ENCODE data around the gene LRRC8A.

The LRRC8A gene

DNA sequence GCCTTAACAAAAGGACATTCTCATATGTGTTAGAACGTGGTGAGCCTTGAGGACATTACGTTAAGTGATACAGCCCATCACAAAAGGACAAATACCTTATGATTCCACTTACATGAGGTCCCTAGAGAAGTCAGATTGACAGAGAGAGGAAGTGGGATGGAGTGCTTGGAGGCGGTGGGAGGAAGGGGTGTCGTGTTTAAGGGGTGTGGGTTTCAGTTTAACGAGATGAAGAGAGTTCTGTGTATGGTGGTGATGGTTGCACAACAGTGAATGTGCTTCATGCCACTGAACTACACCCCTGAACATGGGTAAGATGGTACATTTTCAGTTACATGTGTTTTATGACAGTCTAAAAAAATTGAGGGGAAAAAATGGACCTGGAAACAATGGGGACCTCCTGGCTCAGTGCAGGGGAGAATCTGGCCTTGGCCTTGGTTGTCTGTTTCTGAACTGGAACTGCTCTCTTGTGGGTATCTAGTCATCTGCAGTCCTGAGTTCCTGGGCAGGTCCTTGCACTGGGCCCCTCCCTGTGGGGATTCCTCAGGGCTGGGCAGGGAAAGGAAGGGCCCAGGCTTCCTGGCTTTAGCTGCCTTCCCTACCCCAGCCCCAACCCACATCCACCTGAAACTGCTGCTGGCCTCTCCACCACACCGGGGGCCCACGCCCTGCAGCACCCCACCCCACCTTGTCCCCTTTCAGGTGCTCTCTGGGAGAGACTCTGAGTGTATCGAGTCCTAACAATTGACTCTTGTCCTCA, 17.8 kb downstream of the LRRC8A start:
- in situ Hi-C loops (cut with MboI; ENCODE audit: low sequenced_read_pairs) = no loop called here

DNA sequence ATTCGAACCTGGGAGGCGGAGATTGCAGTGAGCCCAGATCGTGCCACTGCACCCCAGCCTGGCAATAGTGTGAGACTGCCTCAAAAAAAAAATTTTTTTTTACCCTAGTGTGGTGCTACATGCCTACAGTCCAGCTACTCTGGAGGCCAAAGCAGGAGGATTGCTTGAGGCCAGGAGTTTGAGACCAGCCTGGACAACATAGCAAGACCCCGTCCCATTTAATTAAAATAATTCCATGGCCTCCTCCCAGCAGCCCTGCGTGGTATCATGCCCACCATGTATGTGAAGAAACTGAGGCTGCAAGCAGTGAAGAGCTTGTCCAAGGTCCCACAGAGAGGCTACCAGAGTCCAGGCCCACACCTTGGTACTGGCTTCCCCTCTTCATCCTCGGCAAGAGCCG, 19.4 kb downstream of the LRRC8A start:
- in situ Hi-C loops (cut with MboI; ENCODE audit: low sequenced_read_pairs) = no loop called here

DNA sequence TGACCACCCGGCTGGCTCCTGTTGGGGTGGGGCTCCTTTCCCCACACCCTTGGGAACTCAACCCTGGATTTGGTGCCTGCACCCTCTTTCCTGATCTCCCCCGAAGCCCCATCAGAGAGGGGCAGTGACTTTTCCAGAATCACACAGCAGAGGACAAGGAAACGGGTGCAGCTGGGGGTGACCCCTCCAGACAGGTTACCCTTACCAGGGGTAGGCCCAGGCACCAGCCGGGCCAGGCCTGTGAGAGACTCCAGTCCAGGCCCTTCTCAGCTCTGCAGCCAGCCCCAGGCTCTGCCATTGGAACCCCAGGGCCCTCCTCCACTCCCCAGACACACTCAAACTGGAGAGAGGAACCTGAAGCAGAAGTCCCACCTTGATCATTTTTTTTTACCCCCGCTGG, 19.9 kb downstream of the LRRC8A start:
- in situ Hi-C loops (cut with MboI; ENCODE audit: low sequenced_read_pairs) = no loop called here

DNA sequence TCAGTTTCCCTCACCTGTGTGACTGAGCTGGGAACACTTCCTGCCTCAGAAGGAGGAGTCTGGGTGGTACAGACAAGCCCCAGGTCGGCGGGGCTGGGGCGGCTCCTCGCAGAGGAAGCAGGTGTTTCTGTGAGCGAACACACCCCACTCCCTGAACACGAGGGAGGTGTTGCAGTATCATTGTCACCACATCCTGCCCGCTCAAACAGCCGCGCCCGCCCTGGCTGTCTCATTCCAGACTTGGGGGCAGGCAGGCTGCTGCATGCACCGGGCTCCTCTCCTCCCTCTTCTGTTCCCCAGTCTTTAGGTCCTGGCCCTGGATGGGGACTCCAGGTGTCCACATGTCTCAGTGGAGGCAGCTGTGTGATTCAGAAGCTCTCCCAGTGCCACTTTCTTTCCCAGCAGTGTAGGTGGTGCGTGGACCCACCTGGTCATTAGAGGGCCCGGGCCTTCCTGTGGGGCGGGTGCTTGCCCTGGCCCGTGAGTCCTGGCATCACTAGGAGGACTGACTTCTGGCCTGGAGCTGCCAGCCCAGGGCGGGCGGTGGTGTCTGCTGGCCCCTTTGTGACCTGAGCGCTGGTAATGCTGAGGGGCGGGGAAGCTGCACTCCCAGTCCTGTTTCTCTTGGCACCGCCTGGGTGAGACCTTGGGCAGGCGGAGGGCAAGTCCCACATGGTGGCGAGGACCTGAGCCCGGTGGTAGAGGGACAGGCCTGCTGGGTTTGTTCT, 20.6 kb downstream of the LRRC8A start:
- in situ Hi-C loops (cut with MboI; ENCODE audit: low sequenced_read_pairs) = no loop called here

DNA sequence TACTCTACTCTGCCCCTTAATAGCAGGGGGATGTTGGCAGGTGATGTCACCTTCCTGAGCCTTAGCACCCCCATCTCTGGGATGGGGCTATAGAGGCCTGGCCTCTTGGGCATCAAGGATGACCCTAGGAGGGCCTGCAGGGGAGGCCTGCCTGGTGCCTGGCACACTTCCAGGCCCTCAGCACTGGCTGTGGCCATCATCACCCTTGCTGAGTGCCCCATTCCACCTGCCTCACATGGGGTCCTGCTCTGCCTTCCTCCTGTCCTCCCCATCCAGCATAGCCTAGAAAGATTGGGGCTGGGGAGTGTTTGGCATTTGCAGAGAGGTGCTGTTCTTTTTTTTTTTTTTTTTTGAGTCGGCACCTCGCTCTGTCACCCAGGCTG, 21.1 kb downstream of the LRRC8A start:
- in situ Hi-C loops (cut with MboI; ENCODE audit: low sequenced_read_pairs) = no loop called here

DNA sequence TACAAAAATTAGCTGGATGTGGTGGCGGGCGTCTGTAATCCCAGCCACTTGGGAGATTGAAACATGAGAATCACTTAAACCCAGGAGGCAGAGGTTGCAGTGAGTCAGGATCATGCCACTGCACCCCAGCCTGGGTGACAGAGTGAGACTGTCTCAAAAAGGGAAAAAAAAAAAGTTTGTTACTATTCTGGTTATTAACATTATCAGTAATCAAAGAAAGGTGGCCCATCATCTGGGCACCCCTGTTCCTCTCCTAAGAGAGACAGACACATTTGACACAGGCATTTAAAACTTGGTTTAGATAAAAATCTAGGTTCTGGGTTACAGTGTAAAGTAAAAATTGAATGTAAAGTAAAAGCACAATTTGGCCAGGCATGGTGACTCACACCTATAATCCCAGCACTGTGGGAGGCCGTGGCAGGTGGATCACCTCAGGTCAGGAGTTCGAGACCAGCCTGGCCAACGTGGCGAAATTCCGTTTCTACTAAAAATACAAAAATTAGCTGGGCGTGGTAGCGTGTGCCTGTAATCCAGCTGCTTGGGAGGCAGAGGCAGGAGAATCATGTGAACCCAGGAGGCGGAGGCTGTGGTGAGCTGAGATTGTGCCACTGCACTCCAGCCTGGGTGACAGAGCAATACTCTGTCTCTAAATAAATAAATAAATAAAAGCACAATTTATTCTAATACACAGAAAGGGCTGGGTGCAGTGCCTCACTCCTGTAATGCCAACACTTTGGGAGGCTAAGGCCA, 22.1 kb downstream of the LRRC8A start:
- in situ Hi-C loops (cut with MboI; ENCODE audit: low sequenced_read_pairs) = no loop called here

DNA sequence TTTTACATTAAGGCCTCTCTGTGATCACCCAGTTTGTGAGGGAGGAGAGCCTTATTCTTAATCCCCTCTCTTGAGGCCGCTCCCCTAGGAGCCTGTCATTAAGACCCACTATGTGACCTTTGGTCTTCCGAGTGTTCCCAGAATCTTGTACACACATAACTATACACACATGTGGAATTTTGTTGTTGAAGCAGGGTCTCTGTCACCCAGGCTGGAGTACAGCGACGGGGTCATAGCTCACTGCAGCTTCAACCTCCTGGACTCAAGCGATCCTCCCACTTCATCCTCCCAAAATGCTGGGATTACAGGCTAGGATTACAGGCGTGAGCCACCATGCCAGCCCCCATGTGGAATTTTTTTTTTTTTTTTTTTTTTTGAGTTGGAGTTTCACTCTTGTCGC, 24.0 kb downstream of the LRRC8A start:
- in situ Hi-C loops (cut with MboI; ENCODE audit: low sequenced_read_pairs) = no loop called here

DNA sequence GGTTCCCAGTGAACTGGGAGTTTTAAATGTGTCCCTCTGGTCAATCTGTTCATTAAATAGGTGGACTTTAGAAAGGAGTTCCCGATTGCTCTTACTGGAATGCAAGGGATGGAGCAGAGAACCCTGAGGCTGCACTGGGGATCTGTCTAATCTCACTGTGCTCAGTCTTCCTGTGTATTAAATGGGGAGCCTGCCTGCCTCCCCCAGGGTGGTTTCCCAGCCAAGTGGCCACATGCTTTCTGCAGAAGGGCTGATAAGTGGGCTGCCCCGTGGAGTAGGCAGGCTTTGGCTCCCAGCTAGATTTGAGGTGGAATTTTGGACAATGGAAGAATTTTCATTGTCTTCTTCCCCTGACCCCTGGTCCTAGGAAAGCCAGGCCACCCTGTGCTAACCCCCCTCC, 24.8 kb downstream of the LRRC8A start:
- in situ Hi-C loops (cut with MboI; ENCODE audit: low sequenced_read_pairs) = no loop called here

DNA sequence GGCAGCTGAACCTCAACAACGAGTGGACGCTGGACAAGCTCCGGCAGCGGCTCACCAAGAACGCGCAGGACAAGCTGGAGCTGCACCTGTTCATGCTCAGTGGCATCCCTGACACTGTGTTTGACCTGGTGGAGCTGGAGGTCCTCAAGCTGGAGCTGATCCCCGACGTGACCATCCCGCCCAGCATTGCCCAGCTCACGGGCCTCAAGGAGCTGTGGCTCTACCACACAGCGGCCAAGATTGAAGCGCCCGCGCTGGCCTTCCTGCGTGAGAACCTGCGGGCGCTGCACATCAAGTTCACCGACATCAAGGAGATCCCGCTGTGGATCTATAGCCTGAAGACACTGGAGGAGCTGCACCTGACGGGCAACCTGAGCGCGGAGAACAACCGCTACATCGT, 26.4 kb downstream of the LRRC8A start:
- in situ Hi-C loops (cut with MboI; ENCODE audit: low sequenced_read_pairs) = no loop called here

DNA sequence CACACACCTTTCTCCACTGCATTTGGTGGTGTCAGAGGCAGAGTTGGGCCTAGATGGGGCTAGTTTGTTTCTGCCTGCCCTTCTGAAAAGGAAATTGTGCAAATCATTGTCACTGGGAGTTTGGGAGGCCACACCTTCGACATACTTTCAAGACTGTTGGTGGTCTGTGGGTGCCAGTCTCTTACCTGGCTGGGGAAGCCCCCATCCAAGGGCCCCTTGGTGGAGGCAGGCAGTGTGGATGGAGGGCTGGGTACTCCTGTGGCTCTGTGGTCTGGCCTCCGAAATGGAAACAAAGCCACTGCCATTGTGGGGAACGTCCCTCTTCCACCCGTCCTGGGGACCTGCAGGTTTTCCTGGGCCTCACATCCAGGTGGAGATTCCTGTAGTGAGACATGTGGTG, 27.9 kb downstream of the LRRC8A start:
- in situ Hi-C loops (cut with MboI; ENCODE audit: low sequenced_read_pairs) = no loop called here

DNA sequence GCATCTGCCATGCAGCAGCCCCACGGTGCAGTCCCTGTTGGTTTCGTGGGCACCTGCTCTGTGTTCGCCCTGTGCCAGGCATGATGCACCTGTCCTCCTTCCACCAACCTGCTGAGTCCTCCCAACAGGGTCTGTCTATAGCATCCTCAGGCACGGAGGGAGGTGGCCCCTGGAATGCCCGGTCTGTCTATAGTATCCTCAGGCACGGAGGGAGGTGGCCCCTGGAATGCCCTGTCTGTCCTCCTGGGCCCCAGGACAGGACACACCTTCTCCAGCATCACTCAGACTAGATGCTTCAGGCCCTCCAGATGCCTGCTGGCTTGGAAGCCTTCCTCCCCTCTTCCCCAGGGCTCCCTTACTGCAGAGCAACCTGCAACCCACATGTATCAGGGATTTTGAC, 29.0 kb downstream of the LRRC8A start:
- in situ Hi-C loops (cut with MboI; ENCODE audit: low sequenced_read_pairs) = no loop called here

DNA sequence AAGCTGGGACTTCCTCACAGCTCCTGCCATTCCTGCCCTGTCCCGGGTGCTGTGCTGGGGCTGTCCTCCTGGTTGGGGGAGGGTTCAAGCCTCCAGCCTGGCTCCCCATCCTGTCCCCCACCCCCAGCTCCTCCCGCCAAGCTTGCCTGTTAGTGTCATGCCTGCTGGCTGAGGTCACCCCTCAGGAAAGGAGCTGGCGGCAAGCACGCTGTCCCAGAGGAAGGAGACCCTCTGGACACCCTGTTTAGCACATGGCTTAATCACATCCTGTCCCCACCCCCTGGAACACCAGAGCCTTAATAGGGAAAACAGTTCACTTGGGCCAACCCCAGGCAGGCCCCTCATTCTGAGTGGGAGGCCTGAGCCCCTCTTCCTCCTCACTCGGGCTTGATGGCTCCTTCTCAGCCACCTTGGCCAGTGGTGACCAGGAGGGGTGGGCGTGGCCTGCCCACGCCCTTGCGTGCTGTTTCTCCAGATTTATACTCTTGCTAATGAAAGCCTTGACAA, 29.6 kb downstream of the LRRC8A start:
- in situ Hi-C loops (cut with MboI; ENCODE audit: low sequenced_read_pairs) = no loop called here

DNA sequence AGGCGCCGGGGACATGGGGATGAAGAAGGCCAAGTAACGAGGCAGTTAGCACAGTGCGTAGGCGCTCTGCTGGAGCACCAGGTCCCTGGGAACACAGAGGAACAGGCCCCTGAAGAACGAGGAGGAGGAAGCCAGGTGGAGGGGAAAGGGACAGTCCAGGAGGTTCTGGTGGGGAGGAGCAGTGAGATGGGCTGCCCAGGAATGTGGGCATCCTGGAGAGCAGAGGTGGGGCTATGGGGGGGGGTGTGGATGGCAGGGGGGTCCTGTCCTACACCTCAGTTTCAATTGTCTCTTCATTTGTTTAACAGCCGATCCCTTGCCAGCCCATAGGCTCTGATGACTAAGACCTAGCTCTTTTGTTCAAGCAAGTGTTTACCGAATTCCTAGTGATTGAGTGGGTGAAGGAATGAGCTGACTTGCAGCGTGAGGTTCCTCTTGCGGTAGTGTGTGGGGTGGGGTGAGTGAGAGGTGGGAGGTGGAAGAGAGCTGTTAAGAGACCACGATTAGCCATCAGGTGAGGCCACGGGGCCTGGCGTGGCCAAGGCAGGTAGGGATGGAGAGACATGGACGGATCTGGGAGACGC, 30.4 kb downstream of the LRRC8A start:
- in situ Hi-C loops (cut with MboI; ENCODE audit: low sequenced_read_pairs) = no loop called here

DNA sequence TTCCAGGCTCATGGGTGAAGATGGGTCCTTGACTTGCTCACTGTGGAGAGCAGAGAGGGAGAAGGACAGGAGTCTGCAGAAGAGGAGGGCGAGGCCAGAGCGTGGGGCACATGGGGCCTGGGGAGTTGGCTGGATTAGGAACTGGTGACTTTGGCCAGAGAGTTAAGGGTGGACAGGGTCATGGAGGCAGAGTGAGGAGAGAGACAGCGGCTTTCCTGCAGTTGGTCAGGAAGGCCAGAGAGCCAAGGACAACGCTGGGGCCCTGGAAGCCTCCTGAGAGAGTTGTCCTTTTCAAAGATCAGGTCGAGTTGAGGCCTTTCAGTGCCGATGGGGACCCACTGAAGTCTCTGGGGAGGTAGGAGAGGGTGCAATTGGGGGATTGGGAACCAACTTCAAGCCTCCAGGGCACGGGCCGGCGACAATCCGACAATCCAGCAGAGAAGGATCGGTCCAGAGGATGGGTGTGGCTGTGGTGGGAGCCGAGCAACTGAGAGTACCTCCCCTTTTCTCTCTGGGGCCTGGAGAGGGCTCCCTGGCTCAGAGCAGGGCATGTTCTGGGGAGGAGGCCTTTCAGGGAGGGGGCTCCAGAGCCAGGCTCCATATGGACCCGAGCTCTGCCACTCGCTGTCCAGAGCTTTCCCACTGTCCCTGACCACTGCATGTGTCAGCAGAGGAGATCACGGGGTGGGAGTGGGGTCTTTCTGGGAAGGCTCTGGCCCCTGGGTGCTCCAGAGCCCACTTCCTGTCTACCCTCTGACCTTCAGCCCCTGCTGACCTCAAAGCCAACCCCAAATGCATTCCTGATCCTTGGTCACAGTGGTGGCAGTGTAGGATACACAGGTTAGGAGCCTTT, 31.3 kb downstream of the LRRC8A start:
- in situ Hi-C loops (cut with MboI; ENCODE audit: low sequenced_read_pairs) = no loop called here

DNA sequence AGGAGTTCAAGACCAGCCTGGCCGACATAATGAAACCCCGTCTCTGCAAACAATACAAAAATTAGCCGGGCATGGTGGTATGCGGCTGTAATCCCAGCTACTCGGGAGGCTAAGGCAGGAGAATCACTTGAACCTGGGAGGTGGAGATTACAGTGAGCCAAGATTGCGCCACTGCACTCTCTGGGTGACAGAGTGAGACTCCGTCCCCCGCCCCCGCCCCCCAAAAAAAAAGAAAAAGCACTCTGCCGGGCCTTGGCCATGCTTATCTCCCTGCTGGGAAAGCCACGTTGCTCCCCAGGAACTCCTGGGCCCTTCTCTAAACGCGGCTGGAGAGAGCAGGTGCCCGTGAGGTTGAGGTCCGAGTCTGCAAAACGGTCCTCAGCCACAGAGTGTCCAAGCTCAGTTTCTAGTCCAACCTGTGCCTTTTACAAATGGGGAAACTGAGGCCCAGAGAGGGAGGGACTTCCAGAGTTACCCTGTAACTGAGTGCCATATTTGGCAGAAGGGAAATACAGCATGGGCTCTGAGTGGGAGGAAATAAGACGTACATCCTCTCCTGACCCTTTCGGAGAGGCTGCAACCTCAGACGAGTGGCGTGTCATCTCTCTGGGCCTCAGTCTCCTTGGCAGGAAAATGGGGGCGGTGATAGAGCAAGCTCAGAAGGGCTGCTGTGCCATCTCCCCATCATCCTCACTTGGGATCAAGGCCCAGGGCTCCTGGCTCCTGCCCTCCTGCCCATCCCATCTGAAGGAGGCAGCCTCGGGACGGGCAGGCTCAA, 32.3 kb downstream of the LRRC8A start:
- in situ Hi-C loops (cut with MboI; ENCODE audit: low sequenced_read_pairs) = no loop called here

DNA sequence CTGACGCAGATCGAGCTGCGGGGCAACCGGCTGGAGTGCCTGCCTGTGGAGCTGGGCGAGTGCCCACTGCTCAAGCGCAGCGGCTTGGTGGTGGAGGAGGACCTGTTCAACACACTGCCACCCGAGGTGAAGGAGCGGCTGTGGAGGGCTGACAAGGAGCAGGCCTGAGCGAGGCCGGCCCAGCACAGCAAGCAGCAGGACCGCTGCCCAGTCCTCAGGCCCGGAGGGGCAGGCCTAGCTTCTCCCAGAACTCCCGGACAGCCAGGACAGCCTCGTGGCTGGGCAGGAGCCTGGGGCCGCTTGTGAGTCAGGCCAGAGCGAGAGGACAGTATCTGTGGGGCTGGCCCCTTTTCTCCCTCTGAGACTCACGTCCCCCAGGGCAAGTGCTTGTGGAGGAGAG, 34.3 kb downstream of the LRRC8A start:
- in situ Hi-C loops (cut with MboI; ENCODE audit: low sequenced_read_pairs) = no loop called here

DNA sequence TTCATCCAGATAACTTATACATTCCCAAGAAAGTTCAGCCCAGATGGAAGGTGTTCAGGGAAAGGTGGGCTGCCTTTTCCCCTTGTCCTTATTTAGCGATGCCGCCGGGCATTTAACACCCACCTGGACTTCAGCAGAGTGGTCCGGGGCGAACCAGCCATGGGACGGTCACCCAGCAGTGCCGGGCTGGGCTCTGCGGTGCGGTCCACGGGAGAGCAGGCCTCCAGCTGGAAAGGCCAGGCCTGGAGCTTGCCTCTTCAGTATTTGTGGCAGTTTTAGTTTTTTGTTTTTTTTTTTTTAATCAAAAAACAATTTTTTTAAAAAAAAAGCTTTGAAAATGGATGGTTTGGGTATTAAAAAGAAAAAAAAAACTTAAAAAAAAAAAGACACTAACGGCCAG, 34.8 kb downstream of the LRRC8A start:
- in situ Hi-C loops (cut with MboI; ENCODE audit: low sequenced_read_pairs) = no loop called here

DNA sequence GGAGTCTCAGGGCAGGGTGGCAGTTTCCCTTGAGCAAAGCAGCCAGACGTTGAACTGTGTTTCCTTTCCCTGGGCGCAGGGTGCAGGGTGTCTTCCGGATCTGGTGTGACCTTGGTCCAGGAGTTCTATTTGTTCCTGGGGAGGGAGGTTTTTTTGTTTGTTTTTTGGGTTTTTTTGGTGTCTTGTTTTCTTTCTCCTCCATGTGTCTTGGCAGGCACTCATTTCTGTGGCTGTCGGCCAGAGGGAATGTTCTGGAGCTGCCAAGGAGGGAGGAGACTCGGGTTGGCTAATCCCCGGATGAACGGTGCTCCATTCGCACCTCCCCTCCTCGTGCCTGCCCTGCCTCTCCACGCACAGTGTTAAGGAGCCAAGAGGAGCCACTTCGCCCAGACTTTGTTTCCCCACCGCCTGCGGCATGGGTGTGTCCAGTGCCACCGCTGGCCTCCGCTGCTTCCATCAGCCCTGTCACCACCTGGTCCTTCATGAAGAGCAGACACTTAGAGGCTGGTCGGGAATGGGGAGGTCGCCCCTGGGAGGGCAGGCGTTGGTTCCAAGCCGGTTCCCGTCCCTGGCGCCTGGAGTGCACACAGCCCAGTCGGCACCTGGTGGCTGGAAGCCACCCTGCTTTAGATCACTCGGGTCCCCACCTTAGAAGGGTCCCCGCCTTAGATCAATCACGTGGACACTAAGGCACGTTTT, 35.4 kb downstream of the LRRC8A start:
- in situ Hi-C loops (cut with MboI; ENCODE audit: low sequenced_read_pairs) = no loop called here

DNA sequence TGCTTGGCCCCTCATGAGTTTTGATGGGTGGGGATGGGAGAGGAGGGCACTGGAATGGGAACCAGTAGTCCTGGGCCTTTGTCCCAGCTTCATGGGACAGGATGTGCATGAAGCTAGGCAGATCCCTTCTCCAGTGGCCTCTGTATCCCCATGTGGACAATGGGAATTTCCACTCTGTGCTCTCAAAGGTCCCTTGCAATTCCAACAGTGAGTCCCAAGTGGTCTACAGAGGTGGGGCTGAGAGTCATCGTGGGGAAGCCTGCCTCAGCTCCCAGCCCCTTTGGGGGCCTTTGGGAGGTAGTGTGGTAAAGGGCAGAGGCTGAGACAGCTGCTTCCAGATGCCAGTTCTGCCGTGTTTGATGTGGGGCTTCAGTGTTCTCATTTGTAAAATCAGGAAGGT, 37.0 kb downstream of the LRRC8A start:
- in situ Hi-C loops (cut with MboI; ENCODE audit: low sequenced_read_pairs) = no loop called here

All from HL-60/S4 treated with retinoic acid at 250 ng/mL for 4 days and 3 days (cell line).